Transverse colon (tissue), 4 donors: ENCODE data around the gene LRRC9. TPM values are rescaled to one million over a fixed set of nuclear protein-coding genes. Genes with fewer than 3 reads are reported as not detected.
"Not testable (repeated sequence)": the region's sequence is repeated elsewhere in the genome, so short reads cannot be mapped to it uniquely, and the experiment has no call there.

Source experiments
- DNase-seq: peaks from one replicate; pipeline ENCODE4 v3.0.0-alpha.2; 2019
- H3K27ac ChIP-seq, 4 donors: fragments of 200-600 bp; sonication (generic); 2 replicates each; pipeline ENCODE4 v1.5.1; 2016 to 2018; ENCODE audit warnings: inconsistent platforms in 4 of 4
- H3K27me3 ChIP-seq: fragments of 200-600 bp; sonication (generic); 2 replicates; pipeline ENCODE4 v1.5.1; 2017; ENCODE audit warnings: inconsistent platforms
- H3K36me3 ChIP-seq, 4 donors: fragments of 200-600 bp; sonication (generic); 2 replicates each; pipeline ENCODE4 v1.5.1; 2017 to 2019; ENCODE audit warnings: inconsistent platforms in 4 of 4
- H3K4me1 ChIP-seq, 4 donors: fragments of 200-600 bp; sonication (generic); 2 replicates each; pipeline ENCODE4 v1.5.1; 2017 to 2020; ENCODE audit warnings: inconsistent platforms in 4 of 4
- H3K4me3 ChIP-seq, 4 donors: fragments of 200-600 bp; sonication (generic); 1 replicate in 1 of 4; 2 replicates in 3 of 4; pipeline versions ENCODE4 v1.5.1 to v1.6.1; 2017 to 2019; ENCODE audit warnings: inconsistent platforms in 4 of 4
- H3K9me3 ChIP-seq, 2 donors: fragments of 200-600 bp; sonication (generic); 2 replicates each; pipeline ENCODE4 v1.5.1; 2017 to 2019; ENCODE audit warnings: inconsistent platforms in 2 of 2
- EP300 ChIP-seq: sonication (generic); formaldehyde crosslinking; IDR thresholded peaks from one replicate; pipeline ENCODE4 v1.6.1; 2017; ENCODE audit warnings: antibody characterized with exemption, low read depth
- POLR2A ChIP-seq: fragments of 450-650 bp; IDR thresholded peaks from one replicate; pipeline ENCODE4 v1.6.1; 2016; ENCODE audit warnings: antibody characterized with exemption, mild to moderate bottlenecking, moderate library complexity
- POLR2AphosphoS5 ChIP-seq, 3 donors: sonication (generic); formaldehyde crosslinking; IDR thresholded peaks; one replicate each; pipeline ENCODE4 v1.6.1; 2016; ENCODE audit warnings: antibody characterized with exemption in 3 of 3
- WGBS, 2 donors: methylation state at CpG; one replicate each; pipeline ENCODE4 v1.1.5; 2018; ENCODE audit warnings: low coverage in 1 of 2; 5-methylcytosine and 5-hydroxymethylcytosine counted together
- in situ Hi-C, 4 donors: fragments of 200-750 bp; cut with MboI; loops; one replicate each; pipeline versions ENCODE4 v1.15.0 to v1.15.1; 2017; ENCODE audit warnings: low sequenced_read_pairs in 3 of 4, low pct_ligation_motif_present in 1 of 4, low pct_unique_long_range_greater_than_20kb in 1 of 4
- intact Hi-C: fragments of 100-400 bp; cut with DNase I; formaldehyde crosslinking; loops from one replicate; pipeline ENCODE4 v1.15.1; 2023; ENCODE audit warnings: low total_unique reads
- total RNA-seq, 4 donors: library from RNA; depleted of rRNA; stranded (reverse); fragments of >200 nt; gene quantifications; one replicate each; pipeline ENCODE4 v1.1.0, GENCODE V29; 2016
- TF ChIP-seq, protein P1 (sequence below), 5 experiments: fragments of 200-600 bp in 3 of 5; fragments of 450-650 bp in 2 of 5; sonication (generic) in 3 of 5; IDR thresholded peaks; 1 replicate in 2 of 5; 2 replicates in 3 of 5; pipeline ENCODE4 v1.5.1; 2016 to 2017; ENCODE audit warnings: antibody characterized with exemption in 5 of 5, inconsistent platforms in 3 of 5, mild to moderate bottlenecking in 2 of 5, moderate library complexity in 1 of 5

LRRC9 gene
- total RNA-seq, 4 donors from 2014 or later: not detected

DNA sequence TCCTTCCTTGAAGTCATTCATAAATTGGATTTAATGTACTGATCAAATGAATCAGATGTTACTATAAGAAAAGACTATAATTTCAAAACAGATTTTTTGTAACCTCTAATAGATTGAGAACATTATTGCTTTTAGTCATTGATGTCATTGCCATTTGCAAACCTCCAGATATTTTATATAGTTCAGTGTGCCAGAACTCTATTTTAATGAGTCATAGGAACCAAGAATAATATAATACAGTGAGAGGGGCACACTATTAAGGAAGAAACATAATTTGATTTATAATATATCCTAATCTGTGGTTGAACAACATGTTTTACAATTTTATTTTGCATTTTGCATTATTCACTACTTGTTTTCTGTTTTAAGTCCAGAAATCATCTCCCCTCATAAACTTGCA lies 78.0 kb downstream of the LRRC9 start:
- H3K9me3 ChIP-seq: no peaks in the 10 kb centered on the region
- intact Hi-C loops: no loop called here
- H3K27ac ChIP-seq: no peak overlapping the region
- in situ Hi-C loops: no loop called here
- TF ChIP-seq EP300 (no peak), POLR2AphosphoS5 (IDR thresholded peaks at IDR 0.05) (no peak), POLR2A (no peak)
- TF ChIP-seq, protein P1, sequence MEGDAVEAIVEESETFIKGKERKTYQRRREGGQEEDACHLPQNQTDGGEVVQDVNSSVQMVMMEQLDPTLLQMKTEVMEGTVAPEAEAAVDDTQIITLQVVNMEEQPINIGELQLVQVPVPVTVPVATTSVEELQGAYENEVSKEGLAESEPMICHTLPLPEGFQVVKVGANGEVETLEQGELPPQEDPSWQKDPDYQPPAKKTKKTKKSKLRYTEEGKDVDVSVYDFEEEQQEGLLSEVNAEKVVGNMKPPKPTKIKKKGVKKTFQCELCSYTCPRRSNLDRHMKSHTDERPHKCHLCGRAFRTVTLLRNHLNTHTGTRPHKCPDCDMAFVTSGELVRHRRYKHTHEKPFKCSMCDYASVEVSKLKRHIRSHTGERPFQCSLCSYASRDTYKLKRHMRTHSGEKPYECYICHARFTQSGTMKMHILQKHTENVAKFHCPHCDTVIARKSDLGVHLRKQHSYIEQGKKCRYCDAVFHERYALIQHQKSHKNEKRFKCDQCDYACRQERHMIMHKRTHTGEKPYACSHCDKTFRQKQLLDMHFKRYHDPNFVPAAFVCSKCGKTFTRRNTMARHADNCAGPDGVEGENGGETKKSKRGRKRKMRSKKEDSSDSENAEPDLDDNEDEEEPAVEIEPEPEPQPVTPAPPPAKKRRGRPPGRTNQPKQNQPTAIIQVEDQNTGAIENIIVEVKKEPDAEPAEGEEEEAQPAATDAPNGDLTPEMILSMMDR (IDR thresholded peaks at IDR 0.05): no peak
- no peaks in the 10 kb centered on the region for H3K27me3 ChIP-seq
- no peak overlapping the region for H3K4me3 ChIP-seq
- DNase-seq: no peak
- no peaks in the 10 kb centered on the region for H3K36me3 ChIP-seq
- no peaks in the 10 kb centered on the region for H3K4me1 ChIP-seq

- H3K27ac ChIP-seq: no peak overlapping the region
- TF ChIP-seq, protein P1 (IDR thresholded peaks at IDR 0.05): no peak
- H3K9me3 ChIP-seq: no peaks in the 10 kb centered on the region
- no peak for DNase-seq
- no peaks in the 10 kb centered on the region for H3K4me1 ChIP-seq
- H3K4me3 ChIP-seq: no peak overlapping the region
- no peaks in the 10 kb centered on the region for H3K36me3 ChIP-seq
- in situ Hi-C loops (no loop called here), intact Hi-C loops (no loop called here)
- WGBS, 2 donors: 85% methylated on average over 1 of the region's 1 CpG; no CpG with 5 or more reads in 1 of the 2 donors
- no peaks in the 10 kb centered on the region for H3K27me3 ChIP-seq
Measured at GRCh38 chr14:59998564-59998963, 78.6 kb downstream of the LRRC9 start.

DNA sequence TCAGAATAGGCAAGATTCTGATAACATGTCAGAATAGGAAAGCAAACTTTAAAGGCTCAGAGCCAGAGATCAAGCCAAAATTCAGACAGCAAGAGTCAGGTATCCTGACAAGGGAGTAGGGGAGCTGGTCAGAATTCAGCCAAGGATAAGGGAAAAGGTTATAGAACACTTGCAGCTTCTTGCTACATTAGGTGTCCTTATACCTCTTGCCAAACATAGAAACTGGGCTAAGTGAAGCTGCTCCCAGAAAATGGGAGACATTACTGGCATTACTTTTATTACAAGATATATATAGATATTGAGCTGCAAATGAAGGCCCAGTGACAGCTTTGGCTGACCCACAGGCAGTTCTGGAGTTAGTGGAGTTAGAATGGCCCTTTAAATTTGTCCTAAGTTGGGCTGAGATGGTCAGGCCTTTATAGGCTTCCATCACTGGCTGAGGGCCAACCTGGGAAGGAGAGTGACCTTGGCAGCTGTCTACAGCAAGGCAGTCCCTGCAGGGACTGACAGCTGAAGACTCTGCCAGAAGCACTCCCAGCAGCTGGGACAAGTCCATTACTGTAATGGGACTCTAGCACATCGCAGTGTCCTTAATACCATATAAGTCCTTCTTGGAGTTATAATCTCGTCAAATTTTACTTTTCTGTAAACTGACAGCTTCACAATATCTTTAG lies 83.0 kb downstream of the LRRC9 start:
- Histone ChIP-seq H3K4me1 (no peaks in the 10 kb centered on the region), H3K4me3 (no peak overlapping the region), H3K27me3 (no peaks in the 10 kb centered on the region), H3K9me3 (no peaks in the 10 kb centered on the region), H3K27ac (no peak overlapping the region), H3K36me3 (no peaks in the 10 kb centered on the region)
- in situ Hi-C loops (no loop called here), intact Hi-C loops (no loop called here)
- DNase-seq: no peak
- 59 to 74% methylated on average over 2 of the region's 2 CpGs for WGBS, 2 donors
- TF ChIP-seq POLR2AphosphoS5 (IDR thresholded peaks at IDR 0.05) (no peak), POLR2A (no peak), EP300 (no peak)
- TF ChIP-seq, protein P1 (IDR thresholded peaks at IDR 0.05): no peak

DNA sequence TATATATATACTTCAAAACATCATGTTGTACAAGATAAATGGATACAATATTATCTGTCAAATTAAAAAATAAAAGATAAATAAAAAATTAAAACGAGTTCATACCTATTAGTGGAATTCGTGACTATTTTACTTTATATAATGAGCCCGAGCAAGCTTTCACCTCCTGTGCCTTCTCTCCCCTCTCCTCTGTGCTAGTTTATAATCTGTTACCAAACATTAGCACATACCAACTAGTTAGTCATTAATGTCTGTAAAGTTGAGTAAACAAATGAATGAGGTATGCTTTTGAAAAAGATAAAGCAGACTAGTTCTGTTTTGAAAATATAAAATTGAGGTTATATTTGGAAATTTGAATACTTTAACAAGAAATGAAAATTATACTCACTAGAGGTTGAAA lies 84.0 kb downstream of the LRRC9 start:
- H3K27ac ChIP-seq: no peak overlapping the region
- no peaks in the 10 kb centered on the region for H3K27me3 ChIP-seq
- intact Hi-C loops (no loop called here), in situ Hi-C loops (no loop called here)
- no peaks in the 10 kb centered on the region for H3K4me1 ChIP-seq
- H3K9me3 ChIP-seq: no peaks in the 10 kb centered on the region
- no peak for DNase-seq
- TF ChIP-seq EP300: no peak
- H3K4me3 ChIP-seq: no peak overlapping the region
- no peaks in the 10 kb centered on the region for H3K36me3 ChIP-seq
- WGBS, 2 donors: 47 to 55% methylated on average over 3 of the region's 3 CpGs

DNA sequence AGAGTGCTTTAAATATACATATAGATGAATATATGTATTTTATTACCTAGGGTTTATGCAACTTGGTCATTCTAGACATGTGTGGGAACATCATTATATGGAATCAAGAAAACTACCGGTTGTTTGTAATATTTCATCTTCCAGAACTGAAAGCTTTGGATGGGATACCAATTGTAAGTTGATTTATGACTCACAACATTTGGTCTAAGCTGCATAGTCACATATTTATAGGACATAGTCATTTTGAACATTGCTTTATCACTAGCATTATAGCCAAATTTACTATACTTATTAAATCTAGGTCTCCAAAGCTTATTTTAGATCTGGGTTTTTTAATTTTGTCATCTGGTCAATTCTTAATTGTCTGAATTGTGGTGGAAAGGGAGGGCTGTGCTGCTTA lies 88.1 kb downstream of the LRRC9 start:
- Histone ChIP-seq H3K27ac (no peak overlapping the region), H3K4me1 (no peaks in the 10 kb centered on the region), H3K27me3 (no peaks in the 10 kb centered on the region), H3K36me3 (no peaks in the 10 kb centered on the region), H3K4me3 (no peak overlapping the region), H3K9me3 (no peaks in the 10 kb centered on the region)
- in situ Hi-C loops: no loop called here
- intact Hi-C loops: no loop called here
- TF ChIP-seq, protein P1 (IDR thresholded peaks at IDR 0.05): no peak
- TF ChIP-seq POLR2A (no peak), POLR2AphosphoS5 (IDR thresholded peaks at IDR 0.05) (no peak), EP300 (no peak)
- no peak for DNase-seq
- 75 to 88% methylated on average over 1 of the region's 1 CpG for WGBS, 2 donors

DNA sequence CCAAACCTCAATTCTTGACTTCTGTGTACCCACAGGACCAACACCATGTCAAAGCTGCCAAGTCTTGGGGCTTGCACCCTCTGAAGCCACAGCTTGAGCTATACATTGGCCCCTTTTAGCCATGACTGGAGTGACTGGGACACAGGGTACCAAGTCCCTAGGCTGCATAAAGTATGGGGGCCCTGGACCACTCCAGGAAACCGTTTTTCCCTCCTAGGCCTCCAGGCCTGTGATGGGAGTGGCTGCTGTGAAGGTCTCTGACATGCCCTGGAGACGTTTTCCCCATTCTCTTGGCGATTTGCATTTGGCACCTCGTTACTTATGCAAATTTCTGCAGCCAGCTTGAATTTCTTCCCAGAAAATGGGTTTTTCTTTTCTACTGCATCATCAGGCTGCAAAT lies 90.3 kb downstream of the LRRC9 start:
- 22 to 38% methylated on average over 4 of the region's 4 CpGs for WGBS, 2 donors

More for the DNA sequence above, 90.3 kb downstream of the LRRC9 start:
- H3K27ac ChIP-seq, in situ Hi-C loops, H3K9me3 ChIP-seq, H3K4me3 ChIP-seq, intact Hi-C loops, H3K4me1 ChIP-seq, H3K36me3 ChIP-seq, H3K27me3 ChIP-seq, DNase-seq: not testable (repeated sequence)
